Transverse colon (tissue), 4 donors: Measurements from ENCODE around the gene MAGEH1.
"Not testable (repeated sequence)": the region's sequence is repeated elsewhere in the genome, so short reads cannot be mapped to it uniquely, and the experiment has no call there.

Source experiments
- EP300 ChIP-seq: sonication (generic); formaldehyde crosslinking; IDR thresholded peaks from one replicate; pipeline ENCODE4 v1.6.1; 2017; ENCODE audit warnings: antibody characterized with exemption, low read depth
- POLR2A ChIP-seq: fragments of 450-650 bp; IDR thresholded peaks from one replicate; pipeline ENCODE4 v1.6.1; 2016; ENCODE audit warnings: antibody characterized with exemption, mild to moderate bottlenecking, moderate library complexity
- POLR2AphosphoS5 ChIP-seq, 3 donors: sonication (generic); formaldehyde crosslinking; IDR thresholded peaks; one replicate each; pipeline ENCODE4 v1.6.1; 2016; ENCODE audit warnings: antibody characterized with exemption in 3 of 3
- TF ChIP-seq, protein P1 (sequence below), 5 experiments: fragments of 200-600 bp in 3 of 5; fragments of 450-650 bp in 2 of 5; sonication (generic) in 3 of 5; IDR thresholded peaks; 1 replicate in 2 of 5; 2 replicates in 3 of 5; pipeline ENCODE4 v1.5.1; 2016 to 2017; ENCODE audit warnings: antibody characterized with exemption in 5 of 5, inconsistent platforms in 3 of 5, mild to moderate bottlenecking in 2 of 5, moderate library complexity in 1 of 5

DNA sequence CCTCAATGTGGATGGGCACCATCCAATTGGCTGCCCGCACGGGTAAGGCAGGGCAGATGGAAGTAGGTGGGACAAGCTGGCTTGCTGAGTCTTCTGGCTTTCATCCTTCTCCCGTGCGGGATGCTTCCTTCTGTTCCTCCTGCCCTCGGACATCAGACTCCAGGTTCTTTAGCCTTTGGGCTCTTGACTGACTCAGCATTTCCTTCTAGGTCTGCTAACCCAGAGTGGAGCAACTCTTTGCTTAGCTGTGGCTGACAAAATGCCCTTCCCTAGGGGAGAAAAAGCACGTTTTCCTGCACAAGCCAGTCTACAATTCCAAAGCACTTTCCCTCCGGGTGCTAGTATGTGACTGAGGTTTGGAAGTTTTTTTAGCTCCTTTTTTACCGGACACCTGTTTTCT is 28.0 kb downstream of the MAGEH1 start:
- TF ChIP-seq, protein P1, sequence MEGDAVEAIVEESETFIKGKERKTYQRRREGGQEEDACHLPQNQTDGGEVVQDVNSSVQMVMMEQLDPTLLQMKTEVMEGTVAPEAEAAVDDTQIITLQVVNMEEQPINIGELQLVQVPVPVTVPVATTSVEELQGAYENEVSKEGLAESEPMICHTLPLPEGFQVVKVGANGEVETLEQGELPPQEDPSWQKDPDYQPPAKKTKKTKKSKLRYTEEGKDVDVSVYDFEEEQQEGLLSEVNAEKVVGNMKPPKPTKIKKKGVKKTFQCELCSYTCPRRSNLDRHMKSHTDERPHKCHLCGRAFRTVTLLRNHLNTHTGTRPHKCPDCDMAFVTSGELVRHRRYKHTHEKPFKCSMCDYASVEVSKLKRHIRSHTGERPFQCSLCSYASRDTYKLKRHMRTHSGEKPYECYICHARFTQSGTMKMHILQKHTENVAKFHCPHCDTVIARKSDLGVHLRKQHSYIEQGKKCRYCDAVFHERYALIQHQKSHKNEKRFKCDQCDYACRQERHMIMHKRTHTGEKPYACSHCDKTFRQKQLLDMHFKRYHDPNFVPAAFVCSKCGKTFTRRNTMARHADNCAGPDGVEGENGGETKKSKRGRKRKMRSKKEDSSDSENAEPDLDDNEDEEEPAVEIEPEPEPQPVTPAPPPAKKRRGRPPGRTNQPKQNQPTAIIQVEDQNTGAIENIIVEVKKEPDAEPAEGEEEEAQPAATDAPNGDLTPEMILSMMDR (IDR thresholded peaks at IDR 0.05), result not testable (repeated sequence)
- not testable (repeated sequence) for TF ChIP-seq POLR2AphosphoS5 (IDR thresholded peaks at IDR 0.05); POLR2A; EP300
